Body of pancreas (tissue), 4 donors: ENCODE results near the gene RFX8. TPM values are rescaled to one million over a fixed set of nuclear protein-coding genes. Genes with fewer than 3 reads are reported as not detected.

ENCODE experiments used
- ATAC-seq: fragments of 150-250 bp; one replicate; pipeline ENCODE4 v1.9.1; 2016
- DNase-seq, 4 donors: peaks; one replicate each; pipeline ENCODE4 v3.0.0-alpha.2; 2019
- H3K27ac ChIP-seq, 4 donors: fragments of 200-600 bp; sonication (generic); 1 replicate in 3 of 4; 2 replicates in 1 of 4; pipeline versions ENCODE4 v1.5.1 to v1.6.1; 2016 to 2019; ENCODE audit warnings: mild to moderate bottlenecking in 1 of 4, mixed read lengths in 1 of 4, moderate library complexity in 1 of 4
- H3K27me3 ChIP-seq, 2 donors: fragments of 200-600 bp; sonication (generic); one replicate each; pipeline ENCODE4 v1.6.0; 2016; ENCODE audit warnings: mild to moderate bottlenecking in 1 of 2
- H3K36me3 ChIP-seq, 2 donors: fragments of 200-600 bp; sonication (generic); replicated peaks in 1 of 2; 2 replicates each; pipeline ENCODE4 v1.5.1; 2016; ENCODE audit warnings: low read depth in 2 of 2; ENCODE audit not compliant: insufficient read depth in 1 of 2
- H3K4me1 ChIP-seq: fragments of 200-600 bp; sonication (generic); one replicate; pipeline ENCODE4 v1.6.0; 2016
- H3K4me3 ChIP-seq, 2 donors: fragments of 200-600 bp; sonication (generic); 1 replicate in 1 of 2; 2 replicates in 1 of 2; pipeline ENCODE4 v1.5.1; 2016 to 2019
- H3K9me3 ChIP-seq, 3 donors: fragments of 200-600 bp; sonication (generic); 1 replicate in 2 of 3; 2 replicates in 1 of 3; pipeline ENCODE4 v1.5.1; 2016
- CTCF ChIP-seq, 7 experiments: fragments of 450-650 bp in 4 of 7; fragments of 200-600 bp in 3 of 7; sonication (generic) in 3 of 7; IDR thresholded peaks; one replicate each; pipeline ENCODE4 v1.5.1; 2016 to 2019; ENCODE audit warnings: antibody characterized with exemption in 7 of 7
- POLR2A ChIP-seq, 3 donors: fragments of 450-650 bp; IDR thresholded peaks; one replicate each; pipeline ENCODE4 v1.6.1; 2016; ENCODE audit warnings: antibody characterized with exemption in 3 of 3, mild to moderate bottlenecking in 2 of 3
- WGBS, 2 donors: methylation state at CpG; one replicate each; pipeline ENCODE4 v1.1.5; 2017; 5-methylcytosine and 5-hydroxymethylcytosine counted together
- intact Hi-C: fragments of 100-400 bp; cut with DNase I; formaldehyde crosslinking; loops from one replicate; pipeline ENCODE4 v1.15.1; 2023
- total RNA-seq, 2 donors: library from RNA; depleted of rRNA; stranded (reverse); fragments of >200 nt; gene quantifications; one replicate each; pipeline ENCODE4 v1.1.0, GENCODE V29; 2016

RFX8 gene
- total RNA-seq, 2 donors from 2014 or later, result not detected

- DNase-seq, result no peak
- H3K4me3 ChIP-seq, result no peak overlapping the region
- no peak for TF ChIP-seq POLR2A (IDR thresholded peaks at IDR 0.05)
- TF ChIP-seq CTCF (IDR thresholded peaks at IDR 0.05), result no peak
- intact Hi-C loops, result no loop called here
- 86 to 91% methylated on average over 8 of the region's 8 CpGs for WGBS, 2 donors
- H3K27ac ChIP-seq, result no peak overlapping the region
- H3K4me1 ChIP-seq, result peaks cover 10% of the 10 kb centered on the region
- no peaks in the 10 kb centered on the region for H3K27me3 ChIP-seq
- H3K9me3 ChIP-seq, result no peaks in the 10 kb centered on the region
- no peaks in the 10 kb centered on the region for H3K36me3 ChIP-seq
- no peak for ATAC-seq
Measured at GRCh38 chr2:101476605-101477208, 1.8 kb upstream of the RFX8 start.

GRCh38 chr2:101473911-101474701, 806 bp downstream of the RFX8 start:
- no peaks in the 10 kb centered on the region for H3K27me3 ChIP-seq
- WGBS, 2 donors, result 1% methylated on average over 78 of the region's 92 CpGs; no CpG with 5 or more reads in 1 of the 2 donors
- H3K9me3 ChIP-seq, result no peaks in the 10 kb centered on the region
- peak; percentile 17 to 29 (median 28) for DNase-seq
- peak overlapping the region in 1 of 2 donors; percentile 13 for H3K4me3 ChIP-seq
- TF ChIP-seq CTCF (IDR thresholded peaks at IDR 0.05) (no peak), POLR2A (IDR thresholded peaks at IDR 0.05) (no peak)
- peak; percentile 67 for ATAC-seq
- H3K4me1 ChIP-seq, result peaks cover 10% of the 10 kb centered on the region
- no peaks in the 10 kb centered on the region for H3K36me3 ChIP-seq
- peak overlapping the region in 1 of 4 donors; percentile 63 for H3K27ac ChIP-seq
- intact Hi-C loops, result no loop called here

GRCh38 chr2:101473591-101473910, 1.4 kb downstream of the RFX8 start:
- Histone ChIP-seq H3K27me3 (no peaks in the 10 kb centered on the region), H3K4me1 (peaks cover 10% of the 10 kb centered on the region), H3K9me3 (no peaks in the 10 kb centered on the region), H3K27ac (peak overlapping the region in 1 of 4 donors; percentile 63), H3K36me3 (no peaks in the 10 kb centered on the region), H3K4me3 (peak overlapping the region in 1 of 2 donors; percentile 13)
- no peak for TF ChIP-seq POLR2A (IDR thresholded peaks at IDR 0.05)
- TF ChIP-seq CTCF (IDR thresholded peaks at IDR 0.05), result no peak
- 44 to 82% methylated on average over 2 to 3 of the region's 3 CpGs for WGBS, 2 donors
- intact Hi-C loops, result no loop called here
- ATAC-seq (no peak), DNase-seq (no peak)

GRCh38 chr2:101469863-101470262, 5.0 kb downstream of the RFX8 start:
- H3K4me3 ChIP-seq, result no peak overlapping the region
- WGBS, 2 donors, result 64 to 70% methylated on average over 4 of the region's 4 CpGs
- H3K9me3 ChIP-seq, result no peaks in the 10 kb centered on the region
- peaks cover 10% of the 10 kb centered on the region for H3K4me1 ChIP-seq
- no peak for DNase-seq
- H3K36me3 ChIP-seq, result no peaks in the 10 kb centered on the region
- no peak overlapping the region for H3K27ac ChIP-seq
- intact Hi-C loops, result no loop called here
- TF ChIP-seq POLR2A (IDR thresholded peaks at IDR 0.05), result no peak
- no peak for ATAC-seq
- no peaks in the 10 kb centered on the region for H3K27me3 ChIP-seq

GRCh38 chr2:101467306-101467705, 7.6 kb downstream of the RFX8 start:
- Histone ChIP-seq H3K27me3 (no peaks in the 10 kb centered on the region), H3K4me3 (no peak overlapping the region), H3K36me3 (no peaks in the 10 kb centered on the region), H3K4me1 (no peaks in the 10 kb centered on the region), H3K9me3 (no peaks in the 10 kb centered on the region), H3K27ac (no peak overlapping the region)
- no peak for ATAC-seq
- no peak for DNase-seq
- intact Hi-C loops, result no loop called here
- 60 to 73% methylated on average over 3 to 4 of the region's 4 CpGs for WGBS, 2 donors
- no peak for TF ChIP-seq CTCF (IDR thresholded peaks at IDR 0.05)
- no peak for TF ChIP-seq POLR2A (IDR thresholded peaks at IDR 0.05)
